ENCODE results near the gene CDK4.

The CDK4 gene

DNA sequence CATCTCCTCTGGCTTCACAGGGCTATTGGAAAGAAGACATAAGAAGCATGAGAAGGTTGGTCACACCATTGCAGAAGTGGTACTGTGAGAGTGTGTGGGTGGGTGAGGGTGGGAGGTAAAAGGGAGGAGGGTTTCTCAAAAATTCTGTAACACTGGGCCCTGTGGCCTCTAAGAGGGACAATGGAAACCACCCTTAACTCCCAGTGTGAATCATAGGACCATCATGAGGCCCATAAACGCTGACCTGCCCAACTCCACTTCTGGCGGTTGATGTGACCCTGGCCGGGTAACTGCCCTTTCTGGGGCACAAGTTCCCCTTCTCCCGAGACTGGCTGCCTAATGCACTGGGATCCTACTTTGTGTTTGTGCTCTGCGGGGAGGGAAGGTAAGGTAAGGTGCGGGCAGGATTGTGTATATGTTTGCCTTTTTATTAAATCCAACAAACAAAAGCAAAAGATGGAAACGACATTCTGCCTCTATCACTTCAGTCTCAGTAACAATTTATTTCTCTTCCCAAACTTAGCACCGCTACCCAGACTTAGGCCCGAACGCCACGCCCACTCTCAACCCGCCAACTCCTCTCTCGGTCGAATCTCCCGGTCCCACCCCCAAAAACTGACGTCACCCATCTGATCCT is 19.2 kb upstream of the CDK4 start:
- H3K27ac ChIP-seq (ENCODE audit: low read depth, low read length) = no peak overlapping the region
- peaks cover 3% of the 10 kb centered on the region for H3K79me2 ChIP-seq (ENCODE audit: control insufficient read depth, insufficient read depth, low read length)
- no peaks in the 10 kb centered on the region for H3K27me3 ChIP-seq (ENCODE audit: insufficient read depth, low read length, poor library complexity)
- no peak overlapping the region for H4K8ac ChIP-seq (ENCODE audit: low read depth, low read length)
- H3K4ac ChIP-seq (ENCODE audit: low read depth, low read length) = no peak overlapping the region
- H3K23ac ChIP-seq (ENCODE audit: low read length) = no peak overlapping the region
- H3K56ac ChIP-seq (ENCODE audit: low read length) = peak overlapping the region; percentile 89
- H3K9ac ChIP-seq (ENCODE audit: low read length) = peak overlapping the region; percentile 55
- peak; percentile 97 for DNase-seq
- peak overlapping the region; percentile 51 for H3K4me3 ChIP-seq (ENCODE audit: low read length)
- H3K4me1 ChIP-seq (ENCODE audit: control insufficient read depth, low read depth, low read length) = peaks cover 1% of the 10 kb centered on the region
- peak overlapping the region; percentile 69 for H3K4me2 ChIP-seq (ENCODE audit: low read length)
- no peak overlapping the region for H2BK15ac ChIP-seq (replicated peaks; ENCODE audit: low read depth)
- no peak overlapping the region for H2AK5ac ChIP-seq (ENCODE audit: low read length)
- WGBS (ENCODE audit: extremely low coverage, insufficient coverage, low lambda C conversion rate) = no CpG with 5 or more reads among the region's 16 CpGs
- H3K79me1 ChIP-seq (ENCODE audit: low read length) = peaks cover 8% of the 10 kb centered on the region
- no peak overlapping the region for H3K18ac ChIP-seq (ENCODE audit: low read length)
- H2BK5ac ChIP-seq (ENCODE audit: low read length) = no peak overlapping the region
- no peak overlapping the region for H4K5ac ChIP-seq (ENCODE audit: low read length)
- peaks cover 2% of the 10 kb centered on the region for H3K36me3 ChIP-seq (ENCODE audit: control insufficient read depth, insufficient read depth, low read length)
- no peak overlapping the region for H2BK120ac ChIP-seq (ENCODE audit: low read depth, low read length)

DNA sequence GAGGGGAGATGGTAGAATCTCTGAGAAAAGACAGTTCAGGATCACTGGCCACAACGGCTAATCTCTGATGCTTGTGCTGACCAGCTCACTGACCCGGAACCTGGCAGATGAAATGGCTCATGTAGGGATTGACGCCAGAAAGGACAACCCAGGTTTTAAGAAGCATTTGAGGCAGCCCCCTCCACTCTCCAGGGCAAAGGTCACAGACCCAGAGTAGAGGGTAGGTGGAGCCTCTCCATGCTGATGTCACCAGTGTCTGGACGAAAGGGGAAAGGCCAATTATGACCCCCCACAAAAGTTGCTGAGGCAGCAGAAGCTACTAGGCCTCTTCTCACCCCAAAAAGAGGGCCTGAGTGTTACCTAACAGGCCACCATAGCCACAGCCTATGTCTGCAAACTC is 18.6 kb upstream of the CDK4 start:
- DNase-seq = no peak
- no peak overlapping the region for H2BK120ac ChIP-seq (ENCODE audit: low read depth, low read length)
- peaks cover 3% of the 10 kb centered on the region for H3K79me2 ChIP-seq (ENCODE audit: control insufficient read depth, insufficient read depth, low read length)
- H3K4me1 ChIP-seq (ENCODE audit: control insufficient read depth, low read depth, low read length) = peaks cover 5% of the 10 kb centered on the region
- no peak overlapping the region for H3K4ac ChIP-seq (ENCODE audit: low read depth, low read length)
- H3K4me3 ChIP-seq (ENCODE audit: low read length) = no peak overlapping the region
- H3K36me3 ChIP-seq (ENCODE audit: control insufficient read depth, insufficient read depth, low read length) = peaks cover 2% of the 10 kb centered on the region
- H4K8ac ChIP-seq (ENCODE audit: low read depth, low read length) = no peak overlapping the region
- H3K18ac ChIP-seq (ENCODE audit: low read length) = no peak overlapping the region
- H2AK5ac ChIP-seq (ENCODE audit: low read length) = no peak overlapping the region
- H2BK5ac ChIP-seq (ENCODE audit: low read length) = no peak overlapping the region
- H3K79me1 ChIP-seq (ENCODE audit: low read length) = peaks cover 8% of the 10 kb centered on the region
- no peak overlapping the region for H2BK15ac ChIP-seq (replicated peaks; ENCODE audit: low read depth)
- WGBS (ENCODE audit: extremely low coverage, insufficient coverage, low lambda C conversion rate) = no CpG with 5 or more reads among the region's 4 CpGs
- H3K4me2 ChIP-seq (ENCODE audit: low read length) = no peak overlapping the region
- no peak overlapping the region for H3K56ac ChIP-seq (ENCODE audit: low read length)
- H3K9ac ChIP-seq (ENCODE audit: low read length) = peak overlapping the region; percentile 55
- H3K23ac ChIP-seq (ENCODE audit: low read length) = no peak overlapping the region
- no peak overlapping the region for H3K27ac ChIP-seq (ENCODE audit: low read depth, low read length)
- H4K5ac ChIP-seq (ENCODE audit: low read length) = no peak overlapping the region
- peaks cover 6% of the 10 kb centered on the region for H3K27me3 ChIP-seq (ENCODE audit: insufficient read depth, low read length, poor library complexity)

DNA sequence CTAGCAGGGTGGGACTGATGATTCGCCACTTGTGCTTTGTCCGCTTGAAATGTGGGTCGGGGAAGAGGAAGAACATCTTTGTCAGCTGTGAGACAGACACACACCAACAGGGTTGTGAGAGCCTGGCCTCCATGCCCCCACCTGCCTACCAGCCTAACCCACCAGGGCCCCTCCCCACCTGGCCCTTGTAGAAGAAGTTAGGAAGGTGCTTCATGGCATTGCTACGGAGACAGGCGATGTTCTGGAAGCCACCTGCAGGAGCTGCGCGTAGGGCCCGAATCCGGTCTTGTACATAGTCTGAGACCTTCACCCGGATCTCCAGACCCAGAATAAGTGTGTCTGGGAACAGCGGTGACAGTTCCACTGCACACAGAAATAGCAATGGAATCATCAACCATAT is 17.5 kb upstream of the CDK4 start:
- WGBS (ENCODE audit: extremely low coverage, insufficient coverage, low lambda C conversion rate) = no CpG with 5 or more reads among the region's 11 CpGs
- H3K4me3 ChIP-seq (ENCODE audit: low read length) = no peak overlapping the region
- H3K23ac ChIP-seq (ENCODE audit: low read length) = no peak overlapping the region
- H2BK15ac ChIP-seq (replicated peaks; ENCODE audit: low read depth) = no peak overlapping the region
- H4K8ac ChIP-seq (ENCODE audit: low read depth, low read length) = no peak overlapping the region
- H3K36me3 ChIP-seq (ENCODE audit: control insufficient read depth, insufficient read depth, low read length) = peaks cover 2% of the 10 kb centered on the region
- H3K56ac ChIP-seq (ENCODE audit: low read length) = no peak overlapping the region
- peaks cover 3% of the 10 kb centered on the region for H3K79me2 ChIP-seq (ENCODE audit: control insufficient read depth, insufficient read depth, low read length)
- H3K79me1 ChIP-seq (ENCODE audit: low read length) = peaks cover 8% of the 10 kb centered on the region
- H3K4me1 ChIP-seq (ENCODE audit: control insufficient read depth, low read depth, low read length) = peaks cover 9% of the 10 kb centered on the region
- H3K27ac ChIP-seq (ENCODE audit: low read depth, low read length) = no peak overlapping the region
- no peak overlapping the region for H2AK5ac ChIP-seq (ENCODE audit: low read length)
- H3K9ac ChIP-seq (ENCODE audit: low read length) = no peak overlapping the region
- H3K4ac ChIP-seq (ENCODE audit: low read depth, low read length) = no peak overlapping the region
- H4K5ac ChIP-seq (ENCODE audit: low read length) = no peak overlapping the region
- H3K4me2 ChIP-seq (ENCODE audit: low read length) = no peak overlapping the region
- peaks cover 12% of the 10 kb centered on the region for H3K27me3 ChIP-seq (ENCODE audit: insufficient read depth, low read length, poor library complexity)
- H2BK5ac ChIP-seq (ENCODE audit: low read length) = no peak overlapping the region
- H3K18ac ChIP-seq (ENCODE audit: low read length) = no peak overlapping the region
- DNase-seq = no peak
- no peak overlapping the region for H2BK120ac ChIP-seq (ENCODE audit: low read depth, low read length)

DNA sequence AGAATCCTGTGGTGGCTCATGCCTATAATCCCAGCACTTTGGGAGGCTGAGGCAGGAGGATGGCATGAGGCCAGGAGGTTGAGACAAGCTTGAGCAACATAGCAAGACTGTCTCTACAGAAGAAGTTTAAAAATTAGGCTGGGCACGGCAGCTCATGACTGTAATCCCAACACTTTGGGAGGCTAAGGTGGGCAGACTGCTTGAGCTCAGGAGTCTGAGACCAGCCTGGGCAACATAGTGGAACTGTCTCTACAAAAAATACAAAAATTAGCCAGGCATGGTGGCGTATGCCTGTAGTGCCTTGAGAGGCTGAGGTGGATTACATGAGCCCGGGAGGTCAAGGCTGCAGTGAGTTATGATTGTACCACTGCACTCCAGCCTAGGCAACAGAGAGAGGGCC is 15.8 kb upstream of the CDK4 start:
- Histone ChIP-seq H3K18ac (ENCODE audit: low read length) (no peak overlapping the region), H3K56ac (ENCODE audit: low read length) (no peak overlapping the region), H3K27me3 (ENCODE audit: insufficient read depth, low read length, poor library complexity) (peaks cover 19% of the 10 kb centered on the region), H4K5ac (ENCODE audit: low read length) (no peak overlapping the region), H3K4me1 (ENCODE audit: control insufficient read depth, low read depth, low read length) (peaks cover 9% of the 10 kb centered on the region), H2BK120ac (ENCODE audit: low read depth, low read length) (no peak overlapping the region), H3K4me3 (ENCODE audit: low read length) (no peak overlapping the region), H4K8ac (ENCODE audit: low read depth, low read length) (no peak overlapping the region), H3K79me1 (ENCODE audit: low read length) (peaks cover 8% of the 10 kb centered on the region), H3K4me2 (ENCODE audit: low read length) (no peak overlapping the region), H3K4ac (ENCODE audit: low read depth, low read length) (no peak overlapping the region), H2AK5ac (ENCODE audit: low read length) (no peak overlapping the region), H3K79me2 (ENCODE audit: control insufficient read depth, insufficient read depth, low read length) (peaks cover 3% of the 10 kb centered on the region), H3K9ac (ENCODE audit: low read length) (no peak overlapping the region), H3K27ac (ENCODE audit: low read depth, low read length) (no peak overlapping the region), H2BK15ac (replicated peaks; ENCODE audit: low read depth) (no peak overlapping the region), H3K36me3 (ENCODE audit: control insufficient read depth, insufficient read depth, low read length) (peaks cover 2% of the 10 kb centered on the region), H3K23ac (ENCODE audit: low read length) (no peak overlapping the region), H2BK5ac (ENCODE audit: low read length) (no peak overlapping the region)
- no CpG with 5 or more reads among the region's 3 CpGs for WGBS (ENCODE audit: extremely low coverage, insufficient coverage, low lambda C conversion rate)
- no peak for DNase-seq

DNA sequence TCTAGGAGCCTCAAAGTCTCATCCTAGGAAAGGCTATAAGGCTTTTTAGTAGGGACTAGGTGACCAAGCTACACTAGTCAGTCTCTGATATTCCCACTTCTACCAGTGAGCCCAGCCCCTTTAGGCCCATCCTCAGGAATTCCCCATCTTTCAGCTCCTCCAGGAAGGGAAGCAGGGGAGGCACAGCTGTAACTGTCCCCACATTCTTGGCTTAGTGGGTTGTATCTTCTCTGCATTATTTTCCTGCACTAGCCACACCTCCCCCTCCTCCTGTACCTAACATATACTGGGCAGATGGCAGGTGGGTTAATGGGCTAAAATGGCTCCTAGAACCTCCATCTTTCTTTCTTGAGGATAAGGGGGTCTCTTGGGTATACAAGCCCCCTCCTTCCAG is 15.2 kb upstream of the CDK4 start:
- H3K9ac ChIP-seq (ENCODE audit: low read length) = no peak overlapping the region
- H3K27me3 ChIP-seq (ENCODE audit: insufficient read depth, low read length, poor library complexity) = peaks cover 19% of the 10 kb centered on the region
- no peak overlapping the region for H3K4ac ChIP-seq (ENCODE audit: low read depth, low read length)
- no peak overlapping the region for H3K4me3 ChIP-seq (ENCODE audit: low read length)
- no peak overlapping the region for H2BK5ac ChIP-seq (ENCODE audit: low read length)
- H3K4me2 ChIP-seq (ENCODE audit: low read length) = no peak overlapping the region
- no peak overlapping the region for H2BK120ac ChIP-seq (ENCODE audit: low read depth, low read length)
- H2BK15ac ChIP-seq (replicated peaks; ENCODE audit: low read depth) = no peak overlapping the region
- H3K56ac ChIP-seq (ENCODE audit: low read length) = no peak overlapping the region
- H3K36me3 ChIP-seq (ENCODE audit: control insufficient read depth, insufficient read depth, low read length) = peaks cover 2% of the 10 kb centered on the region
- H3K23ac ChIP-seq (ENCODE audit: low read length) = no peak overlapping the region
- H3K18ac ChIP-seq (ENCODE audit: low read length) = no peak overlapping the region
- no peak overlapping the region for H2AK5ac ChIP-seq (ENCODE audit: low read length)
- no peak overlapping the region for H3K27ac ChIP-seq (ENCODE audit: low read depth, low read length)
- DNase-seq = no peak
- H3K79me1 ChIP-seq (ENCODE audit: low read length) = peaks cover 8% of the 10 kb centered on the region
- H4K8ac ChIP-seq (ENCODE audit: low read depth, low read length) = no peak overlapping the region
- H4K5ac ChIP-seq (ENCODE audit: low read length) = no peak overlapping the region
- H3K79me2 ChIP-seq (ENCODE audit: control insufficient read depth, insufficient read depth, low read length) = peaks cover 3% of the 10 kb centered on the region
- H3K4me1 ChIP-seq (ENCODE audit: control insufficient read depth, low read depth, low read length) = peaks cover 9% of the 10 kb centered on the region

Data from mesendoderm (in vitro differentiated cells).